WERI-Rb-1 (cell line): ENCODE results near the gene SGK1.

Experiments used
- DNase-seq: peaks from one replicate; pipeline ENCODE4 v3.0.0-alpha.2; 2020
- H3K27ac ChIP-seq: fragments of 250-450 bp; sonication (Bioruptor Pico); 2 replicates; pipeline ENCODE4 v1.5.1; 2020; ENCODE audit warnings: mild to moderate bottlenecking, moderate library complexity
- H3K27me3 ChIP-seq: fragments of 250-450 bp; sonication (Bioruptor Pico); 2 replicates; pipeline ENCODE4 v1.5.1; 2021; ENCODE audit warnings: mild to moderate bottlenecking, low read depth, moderate library complexity; ENCODE audit not compliant: insufficient read depth, severe bottlenecking
- H3K36me3 ChIP-seq: fragments of 250-450 bp; sonication (Bioruptor Pico); 2 replicates; pipeline ENCODE4 v1.5.1; 2020; ENCODE audit warnings: mild to moderate bottlenecking, moderate library complexity
- H3K4me3 ChIP-seq: 2 replicates; pipeline ENCODE4 v1.5.1; 2011; ENCODE audit warnings: low read depth, mild to moderate bottlenecking, control low read depth, low read length
- H3K9me3 ChIP-seq: fragments of 250-450 bp; sonication (Bioruptor Pico); 2 replicates; pipeline ENCODE4 v1.5.1; 2021; ENCODE audit warnings: mild to moderate bottlenecking, moderate library complexity; ENCODE audit not compliant: severe bottlenecking
- TF ChIP-seq, protein P1 (sequence below): IDR thresholded peaks from 2 replicates; pipeline ENCODE4 v1.5.1; 2011; ENCODE audit warnings: low read depth, mild to moderate bottlenecking, control low read depth, inconsistent platforms, low read length

Gene SGK1

GRCh38 chr6:134254118-134254517, 63.8 kb downstream of the SGK1 start:
- DNase-seq, result no peak
- TF ChIP-seq, protein P1, sequence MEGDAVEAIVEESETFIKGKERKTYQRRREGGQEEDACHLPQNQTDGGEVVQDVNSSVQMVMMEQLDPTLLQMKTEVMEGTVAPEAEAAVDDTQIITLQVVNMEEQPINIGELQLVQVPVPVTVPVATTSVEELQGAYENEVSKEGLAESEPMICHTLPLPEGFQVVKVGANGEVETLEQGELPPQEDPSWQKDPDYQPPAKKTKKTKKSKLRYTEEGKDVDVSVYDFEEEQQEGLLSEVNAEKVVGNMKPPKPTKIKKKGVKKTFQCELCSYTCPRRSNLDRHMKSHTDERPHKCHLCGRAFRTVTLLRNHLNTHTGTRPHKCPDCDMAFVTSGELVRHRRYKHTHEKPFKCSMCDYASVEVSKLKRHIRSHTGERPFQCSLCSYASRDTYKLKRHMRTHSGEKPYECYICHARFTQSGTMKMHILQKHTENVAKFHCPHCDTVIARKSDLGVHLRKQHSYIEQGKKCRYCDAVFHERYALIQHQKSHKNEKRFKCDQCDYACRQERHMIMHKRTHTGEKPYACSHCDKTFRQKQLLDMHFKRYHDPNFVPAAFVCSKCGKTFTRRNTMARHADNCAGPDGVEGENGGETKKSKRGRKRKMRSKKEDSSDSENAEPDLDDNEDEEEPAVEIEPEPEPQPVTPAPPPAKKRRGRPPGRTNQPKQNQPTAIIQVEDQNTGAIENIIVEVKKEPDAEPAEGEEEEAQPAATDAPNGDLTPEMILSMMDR, result no peak
- H3K4me3 ChIP-seq, result no peak overlapping the region
- H3K27me3 ChIP-seq, result no peaks in the 10 kb centered on the region
- H3K9me3 ChIP-seq, result no peaks in the 10 kb centered on the region
- H3K27ac ChIP-seq, result no peak overlapping the region
- no peaks in the 10 kb centered on the region for H3K36me3 ChIP-seq

- Histone ChIP-seq H3K36me3 (no peaks in the 10 kb centered on the region), H3K9me3 (no peaks in the 10 kb centered on the region), H3K4me3 (no peak overlapping the region), H3K27ac (no peak overlapping the region), H3K27me3 (no peaks in the 10 kb centered on the region)
- DNase-seq, result no peak
- TF ChIP-seq, protein P1, result no peak
Measured at GRCh38 chr6:134253681-134254080, 64.2 kb downstream of the SGK1 start.

GRCh38 chr6:134251320-134251719, 66.6 kb downstream of the SGK1 start:
- no peaks in the 10 kb centered on the region for H3K9me3 ChIP-seq
- H3K27me3 ChIP-seq, result no peaks in the 10 kb centered on the region
- no peak overlapping the region for H3K4me3 ChIP-seq
- TF ChIP-seq, protein P1, result no peak
- H3K36me3 ChIP-seq, result no peaks in the 10 kb centered on the region
- no peak overlapping the region for H3K27ac ChIP-seq
- DNase-seq, result no peak

- H3K4me3 ChIP-seq, result no peak overlapping the region
- H3K9me3 ChIP-seq, result no peaks in the 10 kb centered on the region
- TF ChIP-seq, protein P1, result no peak
Measured at GRCh38 chr6:134250776-134251175, 67.1 kb downstream of the SGK1 start.

DNA sequence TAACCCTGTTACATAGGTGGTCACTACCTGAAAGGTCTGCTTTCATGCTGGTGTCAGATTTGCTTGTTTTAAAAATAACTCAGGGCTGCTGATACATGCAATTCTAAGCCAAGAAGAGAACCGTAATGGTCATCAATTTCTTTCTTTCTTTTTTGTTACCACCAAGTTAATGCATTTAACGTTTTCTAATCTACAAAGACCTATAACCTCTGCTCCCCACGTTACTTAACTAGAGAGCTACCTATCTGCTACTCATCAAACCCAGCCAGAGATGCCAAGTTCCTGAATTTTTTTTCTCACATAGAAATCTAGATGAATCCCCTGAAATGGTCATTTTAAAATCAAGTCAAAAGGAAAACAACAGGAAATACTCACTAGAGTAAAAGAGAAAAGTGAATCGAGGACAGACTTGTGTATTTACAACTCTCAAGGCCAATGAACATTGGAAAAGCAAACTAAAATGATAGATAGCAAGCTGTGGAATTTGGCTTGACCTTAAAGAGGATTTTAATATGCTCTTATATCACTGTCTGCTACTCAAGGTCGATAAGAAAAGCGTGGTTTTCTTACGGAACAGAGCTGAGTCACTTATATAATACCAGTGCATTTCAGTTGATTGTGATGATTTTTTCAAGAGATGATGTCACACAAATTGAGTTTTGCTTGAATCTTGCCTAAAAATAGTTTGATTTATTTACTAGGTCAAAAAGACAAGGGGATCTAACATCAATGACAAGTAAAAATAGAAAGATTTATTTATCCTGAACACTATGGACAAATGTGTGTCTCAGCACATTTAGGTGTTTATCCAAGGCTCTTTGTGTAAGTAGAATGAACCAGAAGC, 67.9 kb downstream of the SGK1 start:
- H3K27ac ChIP-seq, result no peak overlapping the region

More at GRCh38 chr6:134250776-134251175, 67.1 kb downstream of the SGK1 start:
- no peak for DNase-seq
- Histone ChIP-seq H3K27me3 (no peaks in the 10 kb centered on the region), H3K36me3 (no peaks in the 10 kb centered on the region), H3K27ac (no peak overlapping the region)

More for the DNA sequence above, 67.9 kb downstream of the SGK1 start:
- Histone ChIP-seq H3K27me3 (no peaks in the 10 kb centered on the region), H3K4me3 (no peak overlapping the region), H3K9me3 (no peaks in the 10 kb centered on the region), H3K36me3 (no peaks in the 10 kb centered on the region)
- TF ChIP-seq, protein P1, result no peak
- no peak for DNase-seq
